ENCODE results near the gene CDH7. TPM values are rescaled to one million over a fixed set of nuclear protein-coding genes. Genes with fewer than 3 reads are reported as not detected.

Gene CDH7
- total RNA-seq, 1 experiment from 2014 or later, result 6.1 TPM

- ATAC-seq, result peak; percentile 27
- Histone ChIP-seq H3K4me2 (ENCODE audit: low read length) (peak overlapping the region; percentile 98), H3K27me3 (ENCODE audit: low read length) (no peaks in the 10 kb centered on the region), H3K9me3 (ENCODE audit: low read length) (no peaks in the 10 kb centered on the region), H3F3A (ENCODE audit: low read length, unreplicated experiment) (no peaks in the 10 kb centered on the region), H3K9me2 (replicated peaks; ENCODE audit: low read length) (no peaks in the 10 kb centered on the region), H3K4me1 (ENCODE audit: insufficient read depth, low read length) (peaks cover 54% of the 10 kb centered on the region), H3K4me3 (ENCODE audit: low read length) (peak overlapping the region; percentile 89), H3K36me3 (ENCODE audit: low read depth, low read length) (no peaks in the 10 kb centered on the region), H2AFZ (ENCODE audit: low read length) (peak overlapping the region; percentile 96), H3K79me2 (ENCODE audit: low read length) (peaks cover 43% of the 10 kb centered on the region), H3K9ac (ENCODE audit: low read length) (peak overlapping the region; percentile 48), H4K20me1 (ENCODE audit: low read length) (no peaks in the 10 kb centered on the region), H3K27ac (ENCODE audit: low read length) (no peak overlapping the region)
- ChIA-PET CTCF (no interaction called here), POLR2A (ENCODE audit: unreplicated experiment) (no interaction called here)
- no peak for DNase-seq
- intact Hi-C loops (cut with micrococcal nuclease), result loop anchor here (5.0 kb wide), 2 partner anchors 309 to 534 kb away; no protein-coding TSS in a partner anchor
- no TSS peak for BruUV-seq (replicated peaks)
- TF ChIP-seq EZH2phosphoT487 (IDR thresholded peaks at IDR 0.05; ENCODE audit: borderline replicate concordance, low read length) (no peak), EZH2 (IDR thresholded peaks at IDR 0.05; ENCODE audit: low read length, unreplicated experiment) (no peak), CTCF (conservative IDR thresholded peaks at IDR 0.05; ENCODE audit: low read depth, low read length) (no peak)
Observed at GRCh38 chr18:65751155-65752085, 608 bp downstream of the CDH7 start.

GRCh38 chr18:65752625-65753325, 2.0 kb downstream of the CDH7 start:
- Histone ChIP-seq H2AFZ (ENCODE audit: low read length) (no peak overlapping the region), H3K79me2 (ENCODE audit: low read length) (peaks cover 50% of the 10 kb centered on the region), H4K20me1 (ENCODE audit: low read length) (no peaks in the 10 kb centered on the region), H3K27ac (ENCODE audit: low read length) (no peak overlapping the region), H3K4me1 (ENCODE audit: insufficient read depth, low read length) (peaks cover 52% of the 10 kb centered on the region), H3K9ac (ENCODE audit: low read length) (no peak overlapping the region), H3K4me3 (ENCODE audit: low read length) (peak overlapping the region; percentile 89), H3K27me3 (ENCODE audit: low read length) (no peaks in the 10 kb centered on the region), H3F3A (ENCODE audit: low read length, unreplicated experiment) (no peaks in the 10 kb centered on the region), H3K36me3 (ENCODE audit: low read depth, low read length) (no peaks in the 10 kb centered on the region), H3K4me2 (ENCODE audit: low read length) (peak overlapping the region; percentile 98), H3K9me2 (replicated peaks; ENCODE audit: low read length) (no peaks in the 10 kb centered on the region), H3K9me3 (ENCODE audit: low read length) (no peaks in the 10 kb centered on the region)
- DNase-seq (no peak), ATAC-seq (no peak)
- intact Hi-C loops (cut with micrococcal nuclease), result loop anchor here (1.0 to 5.0 kb wide), 3 partner anchors 27 to 535 kb away; no protein-coding TSS in a partner anchor
- TF ChIP-seq CTCF (conservative IDR thresholded peaks at IDR 0.05; ENCODE audit: low read depth, low read length) (no peak), EZH2 (IDR thresholded peaks at IDR 0.05; ENCODE audit: low read length, unreplicated experiment) (no peak), EZH2phosphoT487 (IDR thresholded peaks at IDR 0.05; ENCODE audit: borderline replicate concordance, low read length) (no peak)
- no TSS peak for BruUV-seq (replicated peaks)
- CTCF ChIA-PET, result interaction anchor here (0.6 to 1.7 kb wide), 7 partner anchors 20 to 1632 kb away, joined by 3 to 9 read pairs (median 3); no protein-coding TSS in a partner anchor
- POLR2A ChIA-PET (ENCODE audit: unreplicated experiment), result no interaction called here

All from PC-3 (cell line).